K562 (cell line): ENCODE results near the gene CPVL.

ENCODE experiments used
- CEBPB ChIP-seq: fragments of 450-650 bp; IDR thresholded peaks from 2 replicates; pipeline ENCODE4 v1.6.1; 2016; ENCODE audit warnings: missing genetic modification characterization, missing compliant biosample characterization
- CHD1 ChIP-seq: fragments of 200-600 bp; sonication (generic); IDR thresholded peaks from one replicate; pipeline ENCODE4 v1.6.1; 2012; ENCODE audit warnings: mild to moderate bottlenecking, moderate library complexity, low read length, inconsistent platforms
- GATA2 ChIP-seq: sonication (generic); formaldehyde crosslinking; IDR thresholded peaks from 2 replicates; pipeline ENCODE4 v1.4.0; 2020; ENCODE audit warnings: mild to moderate bottlenecking, missing genetic modification reagents
- GTF2F1 ChIP-seq: IDR thresholded peaks from 2 replicates; pipeline ENCODE4 v1.6.1; 2011; ENCODE audit warnings: low read depth, low read length, improper control_type of control experiment
- SETDB1 ChIP-seq: IDR thresholded peaks from one replicate; pipeline ENCODE4 v1.6.1; 2012; ENCODE audit warnings: low read length, control low read depth, inconsistent platforms
- ZNF133 ChIP-seq: fragments of 250-450 bp; sonication (Bioruptor Pico); IDR thresholded peaks from 2 replicates; pipeline ENCODE4 v1.4.0; 2020; ENCODE audit warnings: mild to moderate bottlenecking
- TF ChIP-seq, protein P1 (sequence below), 3 experiments: IDR thresholded peaks in 2 of 3; conservative IDR thresholded peaks in 1 of 3; 2 replicates each; pipeline ENCODE4 v1.5.1; 2011 to 2012; ENCODE audit warnings: low read length in 3 of 3, mild to moderate bottlenecking in 3 of 3, control low read depth in 2 of 3, improper control_type of control experiment in 1 of 3, inconsistent platforms in 1 of 3, low read depth in 1 of 3, mixed read lengths in 1 of 3, moderate library complexity in 1 of 3; ENCODE audit not compliant: insufficient read depth in 2 of 3

- no peak for TF ChIP-seq CHD1
- TF ChIP-seq, protein P1, sequence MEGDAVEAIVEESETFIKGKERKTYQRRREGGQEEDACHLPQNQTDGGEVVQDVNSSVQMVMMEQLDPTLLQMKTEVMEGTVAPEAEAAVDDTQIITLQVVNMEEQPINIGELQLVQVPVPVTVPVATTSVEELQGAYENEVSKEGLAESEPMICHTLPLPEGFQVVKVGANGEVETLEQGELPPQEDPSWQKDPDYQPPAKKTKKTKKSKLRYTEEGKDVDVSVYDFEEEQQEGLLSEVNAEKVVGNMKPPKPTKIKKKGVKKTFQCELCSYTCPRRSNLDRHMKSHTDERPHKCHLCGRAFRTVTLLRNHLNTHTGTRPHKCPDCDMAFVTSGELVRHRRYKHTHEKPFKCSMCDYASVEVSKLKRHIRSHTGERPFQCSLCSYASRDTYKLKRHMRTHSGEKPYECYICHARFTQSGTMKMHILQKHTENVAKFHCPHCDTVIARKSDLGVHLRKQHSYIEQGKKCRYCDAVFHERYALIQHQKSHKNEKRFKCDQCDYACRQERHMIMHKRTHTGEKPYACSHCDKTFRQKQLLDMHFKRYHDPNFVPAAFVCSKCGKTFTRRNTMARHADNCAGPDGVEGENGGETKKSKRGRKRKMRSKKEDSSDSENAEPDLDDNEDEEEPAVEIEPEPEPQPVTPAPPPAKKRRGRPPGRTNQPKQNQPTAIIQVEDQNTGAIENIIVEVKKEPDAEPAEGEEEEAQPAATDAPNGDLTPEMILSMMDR (IDR thresholded peaks at IDR 0.05 in 2 of 3, conservative IDR thresholded peaks at IDR 0.05 in 1 of 3; ENCODE audit: insufficient read depth in 2 of 3, low read depth in 1 of 3, low read length in 3 of 3): no peak
- no peak for TF ChIP-seq CEBPB (tag)
- TF ChIP-seq ZNF133: no peak
- no peak for TF ChIP-seq SETDB1
- TF ChIP-seq GTF2F1: no peak
- TF ChIP-seq GATA2 (CRISPR knock-in tag): no peak
Observed at GRCh38 chr7:29156907-29157452, 10.6 kb upstream of the CPVL start.
